Vagina (tissue), 2 donors: ENCODE measurements around the gene PPM1D.

Experiments used
- POLR2A ChIP-seq, 2 donors: fragments of 450-650 bp; IDR thresholded peaks; one replicate each; pipeline ENCODE4 v1.6.1; 2017; ENCODE audit warnings: antibody characterized with exemption in 2 of 2, mild to moderate bottlenecking in 2 of 2, moderate library complexity in 2 of 2
- POLR2AphosphoS5 ChIP-seq, 2 donors: sonication (generic); formaldehyde crosslinking; IDR thresholded peaks; one replicate each; pipeline ENCODE4 v1.9.0; 2017; ENCODE audit warnings: antibody characterized with exemption in 2 of 2, mild to moderate bottlenecking in 2 of 2, low read depth in 1 of 2; ENCODE audit not compliant: insufficient read depth in 1 of 2
- TF ChIP-seq, protein P1 (sequence below), 3 experiments: fragments of 450-650 bp in 2 of 3; fragments of 200-600 bp in 1 of 3; sonication (generic) in 1 of 3; IDR thresholded peaks; one replicate each; pipeline ENCODE4 v1.5.1; 2017 to 2019; ENCODE audit warnings: antibody characterized with exemption in 3 of 3, mild to moderate bottlenecking in 2 of 3, moderate library complexity in 2 of 3

- TF ChIP-seq POLR2AphosphoS5 (IDR thresholded peaks at IDR 0.05; ENCODE audit: insufficient read depth in 1 of 2, low read depth in 1 of 2) (no peak), POLR2A (IDR thresholded peaks at IDR 0.05) (no peak)
- TF ChIP-seq, protein P1, sequence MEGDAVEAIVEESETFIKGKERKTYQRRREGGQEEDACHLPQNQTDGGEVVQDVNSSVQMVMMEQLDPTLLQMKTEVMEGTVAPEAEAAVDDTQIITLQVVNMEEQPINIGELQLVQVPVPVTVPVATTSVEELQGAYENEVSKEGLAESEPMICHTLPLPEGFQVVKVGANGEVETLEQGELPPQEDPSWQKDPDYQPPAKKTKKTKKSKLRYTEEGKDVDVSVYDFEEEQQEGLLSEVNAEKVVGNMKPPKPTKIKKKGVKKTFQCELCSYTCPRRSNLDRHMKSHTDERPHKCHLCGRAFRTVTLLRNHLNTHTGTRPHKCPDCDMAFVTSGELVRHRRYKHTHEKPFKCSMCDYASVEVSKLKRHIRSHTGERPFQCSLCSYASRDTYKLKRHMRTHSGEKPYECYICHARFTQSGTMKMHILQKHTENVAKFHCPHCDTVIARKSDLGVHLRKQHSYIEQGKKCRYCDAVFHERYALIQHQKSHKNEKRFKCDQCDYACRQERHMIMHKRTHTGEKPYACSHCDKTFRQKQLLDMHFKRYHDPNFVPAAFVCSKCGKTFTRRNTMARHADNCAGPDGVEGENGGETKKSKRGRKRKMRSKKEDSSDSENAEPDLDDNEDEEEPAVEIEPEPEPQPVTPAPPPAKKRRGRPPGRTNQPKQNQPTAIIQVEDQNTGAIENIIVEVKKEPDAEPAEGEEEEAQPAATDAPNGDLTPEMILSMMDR (IDR thresholded peaks at IDR 0.05) = no peak
Measured at GRCh38 chr17:60699090-60699489, 99.1 kb downstream of the PPM1D start.
